Ascending aorta (tissue), 2 donors: ENCODE measurements around the gene SCG5. TPM values are rescaled to one million over a fixed set of nuclear protein-coding genes. Genes with fewer than 3 reads are reported as not detected.

Source experiments
- DNase-seq, 2 donors: peaks; one replicate each; pipeline ENCODE4 v3.0.0-alpha.2; 2019; ENCODE audit warnings: low spot score in 2 of 2
- H3K27ac ChIP-seq, 2 donors: fragments of 200-600 bp; sonication (generic); one replicate each; pipeline ENCODE4 v1.5.1; 2016 to 2017; ENCODE audit warnings: mild to moderate bottlenecking in 1 of 2
- H3K27me3 ChIP-seq: fragments of 200-600 bp; sonication (generic); one replicate; pipeline ENCODE4 v1.5.1; 2017
- H3K36me3 ChIP-seq, 2 donors: fragments of 200-600 bp; sonication (generic); one replicate each; pipeline ENCODE4 v1.5.1; 2016
- H3K4me1 ChIP-seq, 2 donors: fragments of 200-600 bp; sonication (generic); one replicate each; pipeline ENCODE4 v1.5.1; 2016 to 2017; ENCODE audit warnings: mild to moderate bottlenecking in 1 of 2
- H3K4me3 ChIP-seq, 2 donors: fragments of 200-600 bp; sonication (generic); one replicate each; pipeline ENCODE4 v1.5.1; 2016 to 2017; ENCODE audit warnings: mild to moderate bottlenecking in 1 of 2
- H3K9me3 ChIP-seq, 2 donors: fragments of 200-600 bp; sonication (generic); one replicate each; pipeline ENCODE4 v1.5.1; 2016
- intact Hi-C: fragments of 100-400 bp; cut with DNase I; formaldehyde crosslinking; loops from one replicate; pipeline ENCODE4 v1.15.1; 2023
- total RNA-seq: library from RNA; depleted of rRNA; stranded (reverse); fragments of >200 nt; gene quantifications from one replicate; pipeline ENCODE4 v1.1.0, GENCODE V29; 2016
- TF ChIP-seq, protein P1 (sequence below), 3 experiments: fragments of 200-600 bp in 2 of 3; fragments of 450-650 bp in 1 of 3; sonication (generic) in 2 of 3; IDR thresholded peaks; one replicate each; pipeline ENCODE4 v1.5.1; 2016 to 2019; ENCODE audit warnings: antibody characterized with exemption in 3 of 3, mild to moderate bottlenecking in 1 of 3, moderate library complexity in 1 of 3

Gene SCG5
- total RNA-seq, 1 donor from 2014 or later, result not detected

DNA sequence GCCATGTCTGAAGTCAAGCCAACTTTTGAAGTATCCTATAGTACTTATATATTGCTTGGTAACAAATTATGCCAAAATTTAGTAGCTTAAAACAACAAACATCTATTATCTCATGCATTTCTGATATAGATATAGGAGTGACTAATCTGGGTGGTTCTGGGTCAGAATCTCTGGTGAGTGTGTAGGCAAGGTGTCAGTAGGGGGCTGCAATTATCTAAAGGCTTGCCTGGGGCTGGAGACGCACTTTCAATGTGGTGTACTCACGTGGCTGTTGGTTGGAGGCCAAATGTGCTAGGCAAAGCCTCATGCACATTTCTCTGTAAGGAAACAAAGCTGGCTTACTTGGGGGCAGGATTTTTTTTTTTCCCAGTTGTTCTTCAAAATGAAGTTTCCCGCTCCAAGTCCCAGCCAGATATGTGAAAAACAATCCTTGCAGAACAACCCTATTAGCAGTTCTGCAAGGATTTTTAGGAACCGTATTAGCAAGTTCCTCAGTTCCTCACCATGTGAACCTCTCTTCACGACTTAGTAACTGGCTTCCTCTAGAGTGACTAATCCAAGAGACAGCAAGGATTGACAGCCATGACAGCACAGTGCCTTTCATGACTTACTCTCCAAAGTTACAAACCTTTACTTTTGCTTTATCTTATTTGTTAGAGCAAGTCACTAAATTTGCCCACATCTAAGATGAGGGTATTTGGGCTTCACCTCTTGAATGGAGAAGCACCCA is 102.1 kb downstream of the SCG5 start:
- intact Hi-C loops, result no loop called here
- DNase-seq, result no peak
- TF ChIP-seq, protein P1, sequence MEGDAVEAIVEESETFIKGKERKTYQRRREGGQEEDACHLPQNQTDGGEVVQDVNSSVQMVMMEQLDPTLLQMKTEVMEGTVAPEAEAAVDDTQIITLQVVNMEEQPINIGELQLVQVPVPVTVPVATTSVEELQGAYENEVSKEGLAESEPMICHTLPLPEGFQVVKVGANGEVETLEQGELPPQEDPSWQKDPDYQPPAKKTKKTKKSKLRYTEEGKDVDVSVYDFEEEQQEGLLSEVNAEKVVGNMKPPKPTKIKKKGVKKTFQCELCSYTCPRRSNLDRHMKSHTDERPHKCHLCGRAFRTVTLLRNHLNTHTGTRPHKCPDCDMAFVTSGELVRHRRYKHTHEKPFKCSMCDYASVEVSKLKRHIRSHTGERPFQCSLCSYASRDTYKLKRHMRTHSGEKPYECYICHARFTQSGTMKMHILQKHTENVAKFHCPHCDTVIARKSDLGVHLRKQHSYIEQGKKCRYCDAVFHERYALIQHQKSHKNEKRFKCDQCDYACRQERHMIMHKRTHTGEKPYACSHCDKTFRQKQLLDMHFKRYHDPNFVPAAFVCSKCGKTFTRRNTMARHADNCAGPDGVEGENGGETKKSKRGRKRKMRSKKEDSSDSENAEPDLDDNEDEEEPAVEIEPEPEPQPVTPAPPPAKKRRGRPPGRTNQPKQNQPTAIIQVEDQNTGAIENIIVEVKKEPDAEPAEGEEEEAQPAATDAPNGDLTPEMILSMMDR (IDR thresholded peaks at IDR 0.05), result no peak
- Histone ChIP-seq H3K27ac (no peak overlapping the region), H3K36me3 (no peaks in the 10 kb centered on the region), H3K4me1 (no peaks in the 10 kb centered on the region), H3K4me3 (no peak overlapping the region), H3K27me3 (no peaks in the 10 kb centered on the region), H3K9me3 (no peaks in the 10 kb centered on the region)

DNA sequence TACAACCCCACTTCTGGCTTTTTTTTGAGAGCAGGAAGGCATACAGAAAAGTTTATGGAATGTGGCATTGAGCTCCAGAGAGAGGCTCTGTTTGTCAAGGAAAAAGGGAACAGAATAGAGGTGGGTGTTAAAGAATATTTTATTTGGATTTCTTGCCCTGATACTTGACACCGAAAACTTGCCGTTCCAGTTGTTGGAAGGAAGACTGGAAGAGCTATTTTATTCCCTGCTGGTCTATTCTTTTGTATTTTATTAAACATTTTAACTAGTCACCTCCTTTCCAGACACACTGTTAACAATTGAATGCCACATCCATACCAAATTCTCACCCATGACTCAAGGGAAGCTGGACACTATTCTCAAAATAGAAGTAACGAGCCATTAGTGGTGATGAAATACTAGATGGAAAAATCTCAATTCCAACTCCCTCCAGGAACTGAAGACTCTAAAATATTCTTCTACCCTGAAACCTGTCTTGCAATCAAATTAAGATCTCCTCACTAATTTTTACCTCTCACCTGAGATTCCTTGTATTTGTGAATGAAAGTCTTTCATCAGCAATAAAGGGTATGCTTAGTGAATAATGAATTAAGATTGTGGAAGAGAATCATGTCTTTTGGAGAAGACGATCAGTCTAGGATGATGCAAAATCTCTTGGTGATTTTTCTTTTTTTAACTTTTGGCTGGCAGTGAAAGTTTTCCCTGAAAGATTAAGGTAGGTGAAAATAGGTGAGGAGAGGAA is 104.8 kb downstream of the SCG5 start:
- intact Hi-C loops, result no loop called here
- H3K4me3 ChIP-seq, result no peak overlapping the region
- TF ChIP-seq, protein P1 (IDR thresholded peaks at IDR 0.05), result no peak
- DNase-seq, result no peak
- H3K27ac ChIP-seq, result no peak overlapping the region
- no peaks in the 10 kb centered on the region for H3K9me3 ChIP-seq
- H3K4me1 ChIP-seq, result no peaks in the 10 kb centered on the region
- no peaks in the 10 kb centered on the region for H3K27me3 ChIP-seq
- H3K36me3 ChIP-seq, result no peaks in the 10 kb centered on the region

Other genes with a start within 250 kb of the SCG5 start
- not detected for gene GOLGA8K, start 238.4 kb upstream of the SCG5 start, total RNA-seq
- not detected for gene GOLGA8O, start 186.1 kb upstream of the SCG5 start, total RNA-seq
- 20.6 TPM for gene GOLGA8N, start 48.3 kb upstream of the SCG5 start, total RNA-seq
- gene ARHGAP11A, start 26.2 kb upstream of the SCG5 start, total RNA-seq, result not detected
- not detected for gene GREM1, start 76.3 kb downstream of the SCG5 start, total RNA-seq